ENCODE measurements around the gene ASXL3.

Gene ASXL3

DNA sequence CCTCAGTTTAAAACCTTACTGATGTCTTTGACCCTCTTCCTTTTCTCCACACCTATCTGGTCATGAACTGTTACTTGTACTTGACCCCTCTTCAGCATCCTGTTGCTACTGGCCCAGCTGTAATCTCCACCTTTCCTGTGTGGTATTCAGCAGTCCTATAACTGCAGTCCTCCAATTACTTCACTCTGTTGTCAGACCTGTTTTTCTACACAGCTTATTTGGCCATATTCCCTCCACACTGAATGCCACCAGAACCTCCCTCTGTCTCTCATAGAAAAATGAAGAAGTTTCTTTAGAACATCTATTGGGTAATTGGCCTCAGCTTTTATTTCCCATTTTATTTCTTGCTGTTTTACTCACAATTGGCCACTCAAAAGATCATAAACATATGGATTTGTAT lies 155.4 kb downstream of the ASXL3 start:
- Histone ChIP-seq H3K4me1 (ENCODE audit: control insufficient read depth in 1 of 2, insufficient read depth in 2 of 2, low read length in 2 of 2) (no peaks in the 10 kb centered on the region), H3K27me3 (ENCODE audit: insufficient read depth, low read length) (no peaks in the 10 kb centered on the region), H2BK120ac (ENCODE audit: insufficient read depth, low read length, poor library complexity) (no peak overlapping the region), H4K12ac (ENCODE audit: low read depth, low read length) (no peak overlapping the region), H3K27ac (ENCODE audit: low read depth, low read length) (no peak overlapping the region), H3K9ac (ENCODE audit: low read length) (no peak overlapping the region), H4K8ac (ENCODE audit: low read depth, low read length) (no peak overlapping the region), H3K23ac (ENCODE audit: low read length) (no peak overlapping the region), H4K91ac (ENCODE audit: low read depth, low read length) (no peak overlapping the region), H3K9me3 (ENCODE audit: insufficient read depth, low read depth, low read length) (no peaks in the 10 kb centered on the region), H2AFZ (ENCODE audit: insufficient read depth, low read length, poor library complexity) (no peak overlapping the region), H3K14ac (ENCODE audit: low read length) (no peak overlapping the region), H3K4me3 (ENCODE audit: low read depth, low read length) (no peak overlapping the region), H3K4me2 (ENCODE audit: low read length) (no peak overlapping the region), H2BK12ac (ENCODE audit: low read length) (no peak overlapping the region), H3K18ac (ENCODE audit: low read length) (no peak overlapping the region), H3K4ac (ENCODE audit: low read depth, low read length) (no peak overlapping the region), H2AK5ac (ENCODE audit: low read length) (no peak overlapping the region), H3K79me2 (ENCODE audit: control insufficient read depth, insufficient read depth, low read length, poor library complexity) (no peaks in the 10 kb centered on the region), H2BK5ac (ENCODE audit: low read depth, low read length, poor library complexity) (no peak overlapping the region), H3K79me1 (ENCODE audit: low read length) (no peaks in the 10 kb centered on the region), H3K36me3 (ENCODE audit: control insufficient read depth in 1 of 2, insufficient read depth in 2 of 2, low read length in 2 of 2) (peaks cover 0 to under 1% of the 10 kb centered on the region in 2 experiments)
- peak in 1 of 2 donors; percentile 30 for DNase-seq

DNA sequence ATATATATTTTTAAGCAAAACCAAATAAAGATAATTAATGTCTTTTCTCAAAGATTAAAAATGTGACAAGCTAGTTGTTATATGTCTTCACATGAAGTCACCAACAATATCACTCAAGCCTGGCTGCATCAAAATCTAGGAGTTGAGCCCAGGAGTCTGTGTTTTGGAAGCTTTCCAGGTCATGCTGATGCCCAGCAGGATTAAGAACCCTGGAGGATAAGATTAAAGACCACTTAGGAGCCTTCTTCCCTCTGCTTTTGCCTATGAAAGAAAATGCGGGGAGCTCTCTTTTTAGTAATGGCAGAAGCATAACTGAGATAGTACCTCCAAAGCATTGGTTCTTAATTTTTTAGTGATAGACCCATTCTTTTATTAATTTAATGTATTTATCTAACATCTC lies 157.4 kb downstream of the ASXL3 start:
- no peaks in the 10 kb centered on the region for H3K4me1 ChIP-seq (ENCODE audit: control insufficient read depth in 1 of 2, insufficient read depth in 2 of 2, low read length in 2 of 2)
- no peak overlapping the region for H4K12ac ChIP-seq (ENCODE audit: low read depth, low read length)
- H3K9ac ChIP-seq (ENCODE audit: low read length): no peak overlapping the region
- no peak overlapping the region for H3K23ac ChIP-seq (ENCODE audit: low read length)
- no peak overlapping the region for H2BK12ac ChIP-seq (ENCODE audit: low read length)
- no peak overlapping the region for H3K18ac ChIP-seq (ENCODE audit: low read length)
- no peak overlapping the region for H3K4me2 ChIP-seq (ENCODE audit: low read length)
- no peaks in the 10 kb centered on the region for H3K9me3 ChIP-seq (ENCODE audit: insufficient read depth, low read depth, low read length)
- no peak overlapping the region for H2BK5ac ChIP-seq (ENCODE audit: low read depth, low read length, poor library complexity)
- H3K4me3 ChIP-seq (ENCODE audit: low read depth, low read length): no peak overlapping the region
- H2BK120ac ChIP-seq (ENCODE audit: insufficient read depth, low read length, poor library complexity): no peak overlapping the region
- H2AFZ ChIP-seq (ENCODE audit: insufficient read depth, low read length, poor library complexity): no peak overlapping the region
- no CpG with 5 or more reads among the region's 1 CpG for WGBS (ENCODE audit: extremely low coverage, insufficient coverage, insufficient read length)
- H3K27ac ChIP-seq (ENCODE audit: low read depth, low read length): no peak overlapping the region
- H3K14ac ChIP-seq (ENCODE audit: low read length): no peak overlapping the region
- no peaks in the 10 kb centered on the region for H3K79me2 ChIP-seq (ENCODE audit: control insufficient read depth, insufficient read depth, low read length, poor library complexity)
- no peak overlapping the region for H4K8ac ChIP-seq (ENCODE audit: low read depth, low read length)
- H3K4ac ChIP-seq (ENCODE audit: low read depth, low read length): no peak overlapping the region
- no peak for DNase-seq
- no peak overlapping the region for H2AK5ac ChIP-seq (ENCODE audit: low read length)
- H3K27me3 ChIP-seq (ENCODE audit: insufficient read depth, low read length): no peaks in the 10 kb centered on the region
- no peak overlapping the region for H4K91ac ChIP-seq (ENCODE audit: low read depth, low read length)
- no peaks in the 10 kb centered on the region for H3K79me1 ChIP-seq (ENCODE audit: low read length)
- H3K36me3 ChIP-seq (ENCODE audit: control insufficient read depth in 1 of 2, insufficient read depth in 2 of 2, low read length in 2 of 2): peaks cover 2 to 9% of the 10 kb centered on the region in 2 experiments

DNA sequence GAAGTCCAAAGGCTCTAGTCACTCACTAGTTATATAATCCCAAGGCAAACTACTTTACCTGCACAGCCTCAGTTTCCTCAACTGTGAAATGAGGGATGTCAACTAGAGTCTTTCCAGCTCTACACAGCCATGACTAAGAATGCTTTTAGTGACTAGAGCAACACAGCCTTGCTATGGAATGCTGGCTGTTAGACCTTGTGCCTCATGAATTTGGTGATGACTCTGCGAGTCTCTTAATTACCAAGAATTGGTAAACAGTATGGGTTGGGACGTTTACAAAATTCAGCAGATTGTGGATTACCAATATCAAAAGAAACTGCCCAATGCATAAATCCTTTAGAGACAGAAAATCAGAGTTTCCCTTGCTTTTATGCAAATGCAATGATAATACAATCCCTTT lies 163.7 kb downstream of the ASXL3 start:
- no peak overlapping the region for H4K8ac ChIP-seq (ENCODE audit: low read depth, low read length)
- no peaks in the 10 kb centered on the region for H3K4me1 ChIP-seq (ENCODE audit: control insufficient read depth in 1 of 2, insufficient read depth in 2 of 2, low read length in 2 of 2)
- H3K9me3 ChIP-seq (ENCODE audit: insufficient read depth, low read depth, low read length): no peaks in the 10 kb centered on the region
- peaks cover 21 to 34% of the 10 kb centered on the region in 2 experiments for H3K36me3 ChIP-seq (ENCODE audit: control insufficient read depth in 1 of 2, insufficient read depth in 2 of 2, low read length in 2 of 2)
- H3K27me3 ChIP-seq (ENCODE audit: insufficient read depth, low read length): no peaks in the 10 kb centered on the region
- no peak overlapping the region for H3K9ac ChIP-seq (ENCODE audit: low read length)
- H3K14ac ChIP-seq (ENCODE audit: low read length): no peak overlapping the region
- H2AK5ac ChIP-seq (ENCODE audit: low read length): no peak overlapping the region
- no peaks in the 10 kb centered on the region for H3K79me1 ChIP-seq (ENCODE audit: low read length)
- no peak overlapping the region for H3K4me2 ChIP-seq (ENCODE audit: low read length)
- H3K23ac ChIP-seq (ENCODE audit: low read length): no peak overlapping the region
- no peak overlapping the region for H3K27ac ChIP-seq (ENCODE audit: low read depth, low read length)
- no peak overlapping the region for H2AFZ ChIP-seq (ENCODE audit: insufficient read depth, low read length, poor library complexity)
- no peak overlapping the region for H2BK120ac ChIP-seq (ENCODE audit: insufficient read depth, low read length, poor library complexity)
- no peak for DNase-seq
- H3K18ac ChIP-seq (ENCODE audit: low read length): no peak overlapping the region
- no peak overlapping the region for H4K91ac ChIP-seq (ENCODE audit: low read depth, low read length)
- no peaks in the 10 kb centered on the region for H3K79me2 ChIP-seq (ENCODE audit: control insufficient read depth, insufficient read depth, low read length, poor library complexity)
- no peak overlapping the region for H2BK12ac ChIP-seq (ENCODE audit: low read length)
- no CpG with 5 or more reads among the region's 2 CpGs for WGBS (ENCODE audit: extremely low coverage, insufficient coverage, insufficient read length)
- H2BK5ac ChIP-seq (ENCODE audit: low read depth, low read length, poor library complexity): no peak overlapping the region
- H3K4me3 ChIP-seq (ENCODE audit: low read depth, low read length): no peak overlapping the region
- H4K12ac ChIP-seq (ENCODE audit: low read depth, low read length): no peak overlapping the region
- no peak overlapping the region for H3K4ac ChIP-seq (ENCODE audit: low read depth, low read length)

DNA sequence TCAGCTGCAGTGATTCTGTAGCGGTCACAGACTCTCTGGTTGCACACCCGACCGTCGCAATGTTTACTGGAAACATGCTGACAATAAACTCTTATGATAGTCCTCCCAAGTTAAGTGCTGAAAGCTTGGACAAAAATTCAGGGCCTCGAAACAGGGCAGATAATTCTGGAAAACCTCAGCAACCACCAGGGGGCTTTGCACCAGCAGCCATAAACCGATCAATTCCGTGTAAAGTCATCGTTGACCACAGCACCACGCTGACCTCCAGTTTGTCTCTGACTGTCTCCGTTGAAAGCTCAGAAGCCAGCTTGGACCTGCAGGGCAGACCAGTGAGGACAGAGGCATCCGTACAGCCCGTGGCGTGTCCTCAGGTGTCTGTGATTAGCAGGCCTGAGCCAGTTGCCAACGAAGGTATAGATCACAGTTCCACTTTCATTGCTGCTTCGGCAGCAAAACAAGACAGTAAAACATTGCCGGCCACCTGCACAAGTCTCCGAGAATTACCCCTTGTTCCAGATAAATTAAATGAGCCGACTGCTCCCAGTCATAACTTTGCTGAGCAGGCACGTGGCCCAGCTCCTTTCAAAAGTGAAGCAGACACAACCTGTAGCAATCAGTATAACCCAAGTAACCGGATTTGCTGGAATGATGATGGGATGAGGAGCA lies 166.1 kb downstream of the ASXL3 start:
- no peak overlapping the region for H3K4ac ChIP-seq (ENCODE audit: low read depth, low read length)
- no peak overlapping the region for H2AFZ ChIP-seq (ENCODE audit: insufficient read depth, low read length, poor library complexity)
- H3K27me3 ChIP-seq (ENCODE audit: insufficient read depth, low read length): no peaks in the 10 kb centered on the region
- no peak overlapping the region for H3K4me3 ChIP-seq (ENCODE audit: low read depth, low read length)
- H3K79me1 ChIP-seq (ENCODE audit: low read length): no peaks in the 10 kb centered on the region
- H2AK5ac ChIP-seq (ENCODE audit: low read length): no peak overlapping the region
- no peak overlapping the region for H2BK5ac ChIP-seq (ENCODE audit: low read depth, low read length, poor library complexity)
- peaks cover 19 to 32% of the 10 kb centered on the region in 2 experiments for H3K36me3 ChIP-seq (ENCODE audit: control insufficient read depth in 1 of 2, insufficient read depth in 2 of 2, low read length in 2 of 2)
- H3K23ac ChIP-seq (ENCODE audit: low read length): no peak overlapping the region
- no peak overlapping the region for H4K8ac ChIP-seq (ENCODE audit: low read depth, low read length)
- H2BK120ac ChIP-seq (ENCODE audit: insufficient read depth, low read length, poor library complexity): no peak overlapping the region
- H3K79me2 ChIP-seq (ENCODE audit: control insufficient read depth, insufficient read depth, low read length, poor library complexity): no peaks in the 10 kb centered on the region
- H3K27ac ChIP-seq (ENCODE audit: low read depth, low read length): no peak overlapping the region
- H4K12ac ChIP-seq (ENCODE audit: low read depth, low read length): no peak overlapping the region
- no peaks in the 10 kb centered on the region for H3K4me1 ChIP-seq (ENCODE audit: control insufficient read depth in 1 of 2, insufficient read depth in 2 of 2, low read length in 2 of 2)
- no peaks in the 10 kb centered on the region for H3K9me3 ChIP-seq (ENCODE audit: insufficient read depth, low read depth, low read length)
- no peak overlapping the region for H3K18ac ChIP-seq (ENCODE audit: low read length)
- no peak overlapping the region for H3K4me2 ChIP-seq (ENCODE audit: low read length)
- H2BK12ac ChIP-seq (ENCODE audit: low read length): no peak overlapping the region
- H3K9ac ChIP-seq (ENCODE audit: low read length): no peak overlapping the region
- no peak overlapping the region for H3K14ac ChIP-seq (ENCODE audit: low read length)
- WGBS (ENCODE audit: extremely low coverage, insufficient coverage, insufficient read length): no CpG with 5 or more reads among the region's 20 CpGs
- no peak overlapping the region for H4K91ac ChIP-seq (ENCODE audit: low read depth, low read length)
- DNase-seq: no peak

Data from trophoblast cell (in vitro differentiated cells and primary cell).